B cell (primary cell): Measurements from ENCODE around the gene NCOA3. TPM values are rescaled to one million over a fixed set of nuclear protein-coding genes. Genes with fewer than 3 reads are reported as not detected.

Source experiments
- ATAC-seq: fragments of 200-7000 bp; cut with Tn5 transposase; one replicate; pipeline ENCODE4 v1.10.0; 2021; ENCODE audit warnings: low read depth, mild to moderate bottlenecking, moderate number of reproducible peaks, moderate library complexity
- CTCF ChIA-PET: fragments of 350-600 bp; sonication (Branson Sonifier 250); formaldehyde crosslinking; loops from one replicate; lab custom pipeline; 2021; ENCODE audit warnings: antibody characterized with exemption, inconsistent platforms; lab: Charles Lee
- POLR2A ChIA-PET: fragments of 350-600 bp; sonication (Branson Sonifier 250); formaldehyde crosslinking; loops from one replicate; lab custom pipeline; 2021; ENCODE audit warnings: antibody characterized with exemption; lab: Charles Lee
- DNase-seq: peaks from one replicate; pipeline ENCODE4 v3.0.0; 2013
- H2AFZ ChIP-seq: 2 replicates; pipeline ENCODE4 v1.6.1; 2012; ENCODE audit warnings: mild to moderate bottlenecking, low read depth, low read length; ENCODE audit not compliant: insufficient read depth, poor library complexity, severe bottlenecking
- H3K27ac ChIP-seq, 2 donors: 1 replicate in 1 of 2; 2 replicates in 1 of 2; pipeline ENCODE4 v1.5.1; 2012 to 2013; ENCODE audit warnings: low read length in 2 of 2, mild to moderate bottlenecking in 2 of 2, moderate library complexity in 1 of 2
- H3K27me3 ChIP-seq, 4 experiments: fragments of 200-600 bp in 1 of 4; sonication (generic) in 1 of 4; replicated peaks in 1 of 4; 1 replicate in 2 of 4; 2 replicates in 2 of 4; pipeline versions ENCODE4 v1.6.1 to v1.7.0; 2013 to 2016; ENCODE audit warnings: low read length in 3 of 4, mild to moderate bottlenecking in 2 of 4, mixed read lengths in 1 of 4, moderate library complexity in 1 of 4; ENCODE audit not compliant: insufficient read depth in 4 of 4, control insufficient read depth in 3 of 4; ENCODE audit errors: control extremely low read depth in 1 of 4
- H3K36me3 ChIP-seq, 2 experiments: replicated peaks in 1 of 2; 1 replicate in 1 of 2; 2 replicates in 1 of 2; pipeline versions ENCODE4 v1.6.1 to v1.7.1; 2013; ENCODE audit warnings: low read length in 1 of 2; ENCODE audit not compliant: insufficient read depth in 2 of 2, control insufficient read depth in 1 of 2; ENCODE audit errors: control extremely low read depth in 1 of 2, extremely low read depth in 1 of 2
- H3K4me1 ChIP-seq, 2 donors: fragments of 200-600 bp in 1 of 2; sonication (generic) in 1 of 2; 1 replicate in 1 of 2; 2 replicates in 1 of 2; pipeline versions ENCODE4 v1.5.1 to v1.6.1; 2013 to 2017; ENCODE audit warnings: low read length in 2 of 2; ENCODE audit not compliant: control insufficient read depth in 2 of 2, insufficient read depth in 2 of 2
- H3K4me2 ChIP-seq: replicated peaks from 2 replicates; pipeline ENCODE3; 2012; ENCODE audit warnings: mild to moderate bottlenecking, low read depth, low read length; ENCODE audit not compliant: poor library complexity, severe bottlenecking
- H3K4me3 ChIP-seq, 5 experiments: fragments of 200-600 bp in 1 of 5; sonication (generic) in 1 of 5; 1 replicate in 3 of 5; 2 replicates in 2 of 5; pipeline versions ENCODE4 v1.5.1 to v1.7.0; 2011 to 2016; ENCODE audit warnings: low read length in 4 of 5, mild to moderate bottlenecking in 4 of 5, low read depth in 2 of 5, control low read depth in 1 of 5, moderate library complexity in 1 of 5; ENCODE audit not compliant: insufficient read depth in 1 of 5; ENCODE audit errors: control extremely low read depth in 1 of 5, extremely low read depth in 1 of 5
- H3K79me2 ChIP-seq: fragments of 200-600 bp; sonication (generic); one replicate; pipeline ENCODE4 v1.6.0; 2016; ENCODE audit warnings: low read length; ENCODE audit not compliant: control insufficient read depth, insufficient read depth
- H3K9ac ChIP-seq: fragments of 200-600 bp; sonication (generic); 2 replicates; pipeline ENCODE4 v1.6.1; 2017; ENCODE audit warnings: mild to moderate bottlenecking, low read length, moderate library complexity
- H3K9me3 ChIP-seq, 3 donors: one replicate each; pipeline versions ENCODE4 v1.6.1 to v1.7.1; 2013; ENCODE audit warnings: low read length in 2 of 3; ENCODE audit not compliant: control insufficient read depth in 2 of 3, insufficient read depth in 1 of 3; ENCODE audit errors: control extremely low read depth in 1 of 3
- H4K20me1 ChIP-seq: 2 replicates; pipeline ENCODE4 v1.6.0; 2012; ENCODE audit warnings: mild to moderate bottlenecking, low read length; ENCODE audit not compliant: insufficient read depth, control insufficient read depth, poor library complexity, severe bottlenecking
- H3K27ac Mint-ChIP-seq: one replicate; pipeline ENCODE4 v1.8.0; 2021; ENCODE audit warnings: mixed read lengths
- H3K27me3 Mint-ChIP-seq: one replicate; pipeline ENCODE4 v1.8.0; 2021; ENCODE audit warnings: mixed read lengths
- H3K4me1 Mint-ChIP-seq: one replicate; pipeline ENCODE4 v1.8.0; 2021; ENCODE audit warnings: mixed read lengths
- H3K4me3 Mint-ChIP-seq: one replicate; pipeline ENCODE4 v1.8.0; 2021; ENCODE audit warnings: mixed read lengths
- H3K9me3 Mint-ChIP-seq: one replicate; pipeline ENCODE4 v1.8.0; 2022; ENCODE audit warnings: mixed read lengths; ENCODE audit not compliant: insufficient read depth
- EZH2 ChIP-seq: IDR thresholded peaks from 2 replicates; pipeline ENCODE4 v1.6.1; 2012; ENCODE audit warnings: borderline replicate concordance, low read depth, mild to moderate bottlenecking, moderate library complexity, low read length; ENCODE audit not compliant: insufficient read depth, poor library complexity, severe bottlenecking
- WGBS: methylation state at CpG from one replicate; pipeline ENCODE4 v1.1.5; 2013; ENCODE audit warnings: missing lambda C conversion rate; ENCODE audit not compliant: insufficient coverage; 5-methylcytosine and 5-hydroxymethylcytosine counted together
- intact Hi-C: fragments of 100-400 bp; cut with micrococcal nuclease; formaldehyde crosslinking; loops from one replicate; pipeline ENCODE4 v1.10.0; 2022
- polyA plus RNA-seq: library from polyadenylated mRNA; depleted of rRNA; stranded (reverse); fragments of >200 nt; gene quantifications from 2 replicates; pipeline ENCODE4 v1.2.3, GENCODE V29; 2012
- total RNA-seq, 2 donors: library from RNA; stranded (reverse); fragments of 120-200 nt in 1 of 2; gene quantifications; 1 replicate in 1 of 2; 2 replicates in 1 of 2; pipeline versions ENCODE4 v1.2.3 to v1.2.4, GENCODE V29; 2013 to 2022
- TF ChIP-seq, protein P1 (sequence below): fragments of 200-600 bp; IDR thresholded peaks from one replicate; pipeline ENCODE4 v1.8.0; 2022; ENCODE audit warnings: antibody characterized with exemption, mild to moderate bottlenecking

Gene NCOA3
- total and polyA plus RNA-seq, 2 donors (not counting 1 experiment from before 2014, with no cell fraction given): 54.0 to 309 TPM

GRCh38 chr20:47631078-47631477 lies 129.4 kb downstream of the NCOA3 start:
- Histone ChIP-seq H4K20me1 (peaks cover 23% of the 10 kb centered on the region), H3K27ac (peak overlapping the region in 1 of 2 donors; percentile 16), H3K27me3 (no peaks in the 10 kb centered on the region), H3K4me1 (no peaks in the 10 kb centered on the region), H3K36me3 (peaks cover 11 to 93% of the 10 kb centered on the region in 2 experiments), H3K4me2 (no peak overlapping the region), H3K9ac (no peak overlapping the region), H3K79me2 (peaks cover 74% of the 10 kb centered on the region), H2AFZ (no peak overlapping the region), H3K9me3 (no peaks in the 10 kb centered on the region), H3K4me3 (no peak overlapping the region)
- ATAC-seq: no peak
- no peak for DNase-seq
- intact Hi-C loops: no loop called here
- POLR2A ChIA-PET: no interaction called here
- Mint-ChIP-seq H3K4me1 (no peaks in the 10 kb centered on the region), H3K4me3 (no peak overlapping the region), H3K27me3 (no peaks in the 10 kb centered on the region), H3K9me3 (no peaks in the 10 kb centered on the region), H3K27ac (peak overlapping the region; percentile 13)
- CTCF ChIA-PET: interaction anchor here (0.6 to 1.9 kb wide), 4 partner anchors 10 to 356 kb away, joined by 3 to 5 read pairs (median 3); no protein-coding TSS in a partner anchor
- no peak for TF ChIP-seq EZH2
- TF ChIP-seq, protein P1, sequence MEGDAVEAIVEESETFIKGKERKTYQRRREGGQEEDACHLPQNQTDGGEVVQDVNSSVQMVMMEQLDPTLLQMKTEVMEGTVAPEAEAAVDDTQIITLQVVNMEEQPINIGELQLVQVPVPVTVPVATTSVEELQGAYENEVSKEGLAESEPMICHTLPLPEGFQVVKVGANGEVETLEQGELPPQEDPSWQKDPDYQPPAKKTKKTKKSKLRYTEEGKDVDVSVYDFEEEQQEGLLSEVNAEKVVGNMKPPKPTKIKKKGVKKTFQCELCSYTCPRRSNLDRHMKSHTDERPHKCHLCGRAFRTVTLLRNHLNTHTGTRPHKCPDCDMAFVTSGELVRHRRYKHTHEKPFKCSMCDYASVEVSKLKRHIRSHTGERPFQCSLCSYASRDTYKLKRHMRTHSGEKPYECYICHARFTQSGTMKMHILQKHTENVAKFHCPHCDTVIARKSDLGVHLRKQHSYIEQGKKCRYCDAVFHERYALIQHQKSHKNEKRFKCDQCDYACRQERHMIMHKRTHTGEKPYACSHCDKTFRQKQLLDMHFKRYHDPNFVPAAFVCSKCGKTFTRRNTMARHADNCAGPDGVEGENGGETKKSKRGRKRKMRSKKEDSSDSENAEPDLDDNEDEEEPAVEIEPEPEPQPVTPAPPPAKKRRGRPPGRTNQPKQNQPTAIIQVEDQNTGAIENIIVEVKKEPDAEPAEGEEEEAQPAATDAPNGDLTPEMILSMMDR: no peak

DNA sequence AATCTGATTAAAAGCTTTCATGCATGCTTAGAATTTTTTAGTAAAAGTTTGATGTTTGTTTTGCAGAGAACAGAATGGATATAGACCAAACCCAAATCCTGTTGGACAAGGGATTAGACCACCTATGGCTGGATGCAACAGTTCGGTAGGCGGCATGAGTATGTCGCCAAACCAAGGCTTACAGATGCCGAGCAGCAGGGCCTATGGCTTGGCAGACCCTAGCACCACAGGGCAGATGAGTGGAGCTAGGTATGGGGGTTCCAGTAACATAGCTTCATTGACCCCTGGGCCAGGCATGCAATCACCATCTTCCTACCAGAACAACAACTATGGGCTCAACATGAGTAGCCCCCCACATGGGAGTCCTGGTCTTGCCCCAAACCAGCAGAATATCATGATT lies 133.6 kb downstream of the NCOA3 start:
- WGBS: no CpG with 5 or more reads among the region's 4 CpGs
- peaks cover 50% of the 10 kb centered on the region for H4K20me1 ChIP-seq
- ChIA-PET CTCF (interaction anchor here (0.6 to 1.1 kb wide), 4 partner anchors 14 to 985 kb away, joined by 3 to 4 read pairs (median 3); no protein-coding TSS in a partner anchor), POLR2A (no interaction called here)
- ATAC-seq (no peak), DNase-seq (no peak)
- Mint-ChIP-seq H3K9me3 (no peaks in the 10 kb centered on the region), H3K27me3 (no peaks in the 10 kb centered on the region), H3K4me3 (no peak overlapping the region), H3K27ac (no peak overlapping the region), H3K4me1 (no peaks in the 10 kb centered on the region)
- no peaks in the 10 kb centered on the region for H3K27me3 ChIP-seq
- H2AFZ ChIP-seq: no peak overlapping the region
- peaks cover 83% of the 10 kb centered on the region for H3K79me2 ChIP-seq
- no peak overlapping the region for H3K27ac ChIP-seq
- TF ChIP-seq, protein P1: no peak
- TF ChIP-seq EZH2: no peak
- no peaks in the 10 kb centered on the region for H3K9me3 ChIP-seq
- no peaks in the 10 kb centered on the region for H3K4me1 ChIP-seq
- intact Hi-C loops: no loop called here
- H3K4me3 ChIP-seq: no peak overlapping the region
- H3K4me2 ChIP-seq: no peak overlapping the region
- H3K9ac ChIP-seq: no peak overlapping the region
- H3K36me3 ChIP-seq: peaks cover 9 to 95% of the 10 kb centered on the region in 2 experiments
